ENCODE results near the gene TMC6. TPM values are rescaled to one million over a fixed set of nuclear protein-coding genes. Genes with fewer than 3 reads are reported as not detected.

Gene TMC6
- total and polyA plus RNA-seq, 2 of the 13 experiments (the other 11 are each of a cell fraction or from before 2014, with no cell fraction given), result 48.4 to 99.1 TPM

DNA sequence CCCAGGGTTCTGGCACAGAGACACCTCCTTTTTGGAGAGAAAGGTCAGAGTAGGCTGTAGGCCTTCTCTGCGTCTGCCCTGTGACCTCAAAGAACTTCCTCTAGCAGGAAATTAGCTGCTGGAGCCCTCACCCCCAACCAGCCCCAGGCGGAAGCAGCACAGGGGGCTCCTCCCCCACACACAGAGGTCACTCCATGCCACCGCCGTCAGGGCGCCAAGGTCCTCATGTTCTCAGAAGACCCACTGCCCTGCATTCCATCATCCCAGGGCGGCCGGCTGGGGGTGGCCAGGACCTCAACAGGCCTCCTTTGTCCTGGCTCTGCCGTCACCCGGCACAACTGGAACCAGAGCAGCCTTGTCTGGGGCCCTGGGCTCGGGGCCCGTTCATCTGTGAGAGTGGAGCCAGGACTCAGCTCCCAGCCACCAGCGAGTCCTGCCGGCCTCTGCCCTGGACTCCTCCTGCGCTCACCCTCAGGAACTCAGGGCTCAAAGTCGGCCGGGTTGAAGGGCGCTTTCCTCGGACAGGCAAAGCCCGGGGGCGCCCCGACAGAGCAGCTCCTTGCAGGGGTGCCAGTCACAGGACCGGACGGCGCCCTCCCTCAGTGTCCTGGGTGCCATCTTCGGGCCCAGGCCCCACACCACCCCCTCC lies 1.2 kb downstream of the TMC6 start (continued):
- TF ChIP-seq, protein P1, sequence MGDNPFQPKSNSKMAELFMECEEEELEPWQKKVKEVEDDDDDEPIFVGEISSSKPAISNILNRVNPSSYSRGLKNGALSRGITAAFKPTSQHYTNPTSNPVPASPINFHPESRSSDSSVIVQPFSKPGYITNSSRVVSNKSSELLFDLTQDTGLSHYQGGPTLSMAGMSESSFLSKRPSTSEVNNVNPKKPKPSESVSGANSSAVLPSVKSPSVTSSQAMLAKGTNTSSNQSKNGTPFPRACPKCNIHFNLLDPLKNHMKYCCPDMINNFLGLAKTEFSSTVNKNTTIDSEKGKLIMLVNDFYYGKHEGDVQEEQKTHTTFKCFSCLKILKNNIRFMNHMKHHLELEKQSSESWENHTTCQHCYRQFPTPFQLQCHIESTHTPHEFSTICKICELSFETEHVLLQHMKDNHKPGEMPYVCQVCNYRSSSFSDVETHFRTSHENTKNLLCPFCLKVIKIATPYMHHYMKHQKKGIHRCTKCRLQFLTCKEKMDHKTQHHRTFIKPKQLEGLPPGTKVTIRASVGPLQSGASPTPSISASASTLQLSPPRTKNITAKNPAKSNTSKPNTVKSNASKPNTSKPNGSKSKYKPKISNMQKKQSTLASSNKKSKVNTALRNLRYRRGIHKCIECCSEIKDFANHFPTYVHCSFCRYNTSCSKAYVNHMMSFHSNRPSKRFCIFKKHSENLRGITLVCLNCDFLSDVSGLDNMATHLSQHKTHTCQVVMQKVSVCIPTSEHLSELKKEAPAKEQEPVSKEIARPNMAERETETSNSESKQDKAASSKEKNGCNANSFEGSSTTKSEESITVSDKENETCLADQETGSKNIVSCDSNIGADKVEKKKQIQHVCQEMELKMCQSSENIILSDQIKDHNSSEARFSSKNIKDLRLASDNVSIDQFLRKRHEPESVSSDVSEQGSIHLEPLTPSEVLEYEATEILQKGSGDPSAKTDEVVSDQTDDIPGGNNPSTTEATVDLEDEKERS (CRISPR knock-in tag; IDR thresholded peaks at IDR 0.05), result peak; percentile 68; the same call in 1 of the 2 replicates
- TF ChIP-seq PCBP1 (IDR thresholded peaks at IDR 0.05; ENCODE audit: borderline replicate concordance, low read depth, low read length), result no peak; the same call in 1 of the 2 replicates
- TF ChIP-seq ZNF776 (CRISPR knock-in tag; IDR thresholded peaks at IDR 0.05), result no peak; the same call in 1 of the 2 replicates
- TF ChIP-seq REPIN1 (CRISPR knock-in tag; IDR thresholded peaks at IDR 0.05; ENCODE audit: borderline replicate concordance, low read depth), result peak; percentile 48; the same call in 1 of the 2 replicates
- TF ChIP-seq, protein P2, sequence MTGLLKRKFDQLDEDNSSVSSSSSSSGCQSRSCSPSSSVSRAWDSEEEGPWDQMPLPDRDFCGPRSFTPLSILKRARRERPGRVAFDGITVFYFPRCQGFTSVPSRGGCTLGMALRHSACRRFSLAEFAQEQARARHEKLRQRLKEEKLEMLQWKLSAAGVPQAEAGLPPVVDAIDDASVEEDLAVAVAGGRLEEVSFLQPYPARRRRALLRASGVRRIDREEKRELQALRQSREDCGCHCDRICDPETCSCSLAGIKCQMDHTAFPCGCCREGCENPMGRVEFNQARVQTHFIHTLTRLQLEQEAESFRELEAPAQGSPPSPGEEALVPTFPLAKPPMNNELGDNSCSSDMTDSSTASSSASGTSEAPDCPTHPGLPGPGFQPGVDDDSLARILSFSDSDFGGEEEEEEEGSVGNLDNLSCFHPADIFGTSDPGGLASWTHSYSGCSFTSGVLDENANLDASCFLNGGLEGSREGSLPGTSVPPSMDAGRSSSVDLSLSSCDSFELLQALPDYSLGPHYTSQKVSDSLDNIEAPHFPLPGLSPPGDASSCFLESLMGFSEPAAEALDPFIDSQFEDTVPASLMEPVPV (CRISPR knock-in tag; IDR thresholded peaks at IDR 0.05), result peak; percentile 62; the same call in 1 of the 2 replicates
- no peak for TF ChIP-seq ZNF235 (CRISPR knock-in tag; IDR thresholded peaks at IDR 0.05; ENCODE audit: borderline replicate concordance)
- TF ChIP-seq, protein P3, sequence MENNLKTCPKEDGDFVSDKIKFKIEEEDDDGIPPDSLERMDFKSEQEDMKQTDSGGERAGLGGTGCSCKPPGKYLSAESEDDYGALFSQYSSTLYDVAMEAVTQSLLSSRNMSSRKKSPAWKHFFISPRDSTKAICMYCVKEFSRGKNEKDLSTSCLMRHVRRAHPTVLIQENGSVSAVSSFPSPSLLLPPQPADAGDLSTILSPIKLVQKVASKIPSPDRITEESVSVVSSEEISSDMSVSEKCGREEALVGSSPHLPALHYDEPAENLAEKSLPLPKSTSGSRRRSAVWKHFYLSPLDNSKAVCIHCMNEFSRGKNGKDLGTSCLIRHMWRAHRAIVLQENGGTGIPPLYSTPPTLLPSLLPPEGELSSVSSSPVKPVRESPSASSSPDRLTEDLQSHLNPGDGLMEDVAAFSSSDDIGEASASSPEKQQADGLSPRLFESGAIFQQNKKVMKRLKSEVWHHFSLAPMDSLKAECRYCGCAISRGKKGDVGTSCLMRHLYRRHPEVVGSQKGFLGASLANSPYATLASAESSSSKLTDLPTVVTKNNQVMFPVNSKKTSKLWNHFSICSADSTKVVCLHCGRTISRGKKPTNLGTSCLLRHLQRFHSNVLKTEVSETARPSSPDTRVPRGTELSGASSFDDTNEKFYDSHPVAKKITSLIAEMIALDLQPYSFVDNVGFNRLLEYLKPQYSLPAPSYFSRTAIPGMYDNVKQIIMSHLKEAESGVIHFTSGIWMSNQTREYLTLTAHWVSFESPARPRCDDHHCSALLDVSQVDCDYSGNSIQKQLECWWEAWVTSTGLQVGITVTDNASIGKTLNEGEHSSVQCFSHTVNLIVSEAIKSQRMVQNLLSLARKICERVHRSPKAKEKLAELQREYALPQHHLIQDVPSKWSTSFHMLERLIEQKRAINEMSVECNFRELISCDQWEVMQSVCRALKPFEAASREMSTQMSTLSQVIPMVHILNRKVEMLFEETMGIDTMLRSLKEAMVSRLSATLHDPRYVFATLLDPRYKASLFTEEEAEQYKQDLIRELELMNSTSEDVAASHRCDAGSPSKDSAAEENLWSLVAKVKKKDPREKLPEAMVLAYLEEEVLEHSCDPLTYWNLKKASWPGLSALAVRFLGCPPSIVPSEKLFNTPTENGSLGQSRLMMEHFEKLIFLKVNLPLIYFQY (CRISPR knock-in tag; IDR thresholded peaks at IDR 0.05; ENCODE audit: borderline replicate concordance), result no peak
- peak; percentile 59; the same call in 1 of the 2 replicates for TF ChIP-seq ZZZ3 (CRISPR knock-in tag; IDR thresholded peaks at IDR 0.05; ENCODE audit: borderline replicate concordance)
- TF ChIP-seq ISL2 (CRISPR knock-in tag; IDR thresholded peaks at IDR 0.05), result peak; percentile 56; the same call in 1 of the 2 replicates
- TF ChIP-seq ZNF251 (CRISPR knock-in tag; IDR thresholded peaks at IDR 0.05), result no peak
- TF ChIP-seq, protein P4, sequence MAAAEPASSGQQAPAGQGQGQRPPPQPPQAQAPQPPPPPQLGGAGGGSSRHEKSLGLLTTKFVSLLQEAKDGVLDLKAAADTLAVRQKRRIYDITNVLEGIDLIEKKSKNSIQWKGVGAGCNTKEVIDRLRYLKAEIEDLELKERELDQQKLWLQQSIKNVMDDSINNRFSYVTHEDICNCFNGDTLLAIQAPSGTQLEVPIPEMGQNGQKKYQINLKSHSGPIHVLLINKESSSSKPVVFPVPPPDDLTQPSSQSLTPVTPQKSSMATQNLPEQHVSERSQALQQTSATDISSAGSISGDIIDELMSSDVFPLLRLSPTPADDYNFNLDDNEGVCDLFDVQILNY (CRISPR knock-in tag; conservative IDR thresholded peaks at IDR 0.05), result no peak
- no peak; the same call in 1 of the 2 replicates for TF ChIP-seq STAG1 (CRISPR knock-in tag; IDR thresholded peaks at IDR 0.05)
- TF ChIP-seq, protein P5, sequence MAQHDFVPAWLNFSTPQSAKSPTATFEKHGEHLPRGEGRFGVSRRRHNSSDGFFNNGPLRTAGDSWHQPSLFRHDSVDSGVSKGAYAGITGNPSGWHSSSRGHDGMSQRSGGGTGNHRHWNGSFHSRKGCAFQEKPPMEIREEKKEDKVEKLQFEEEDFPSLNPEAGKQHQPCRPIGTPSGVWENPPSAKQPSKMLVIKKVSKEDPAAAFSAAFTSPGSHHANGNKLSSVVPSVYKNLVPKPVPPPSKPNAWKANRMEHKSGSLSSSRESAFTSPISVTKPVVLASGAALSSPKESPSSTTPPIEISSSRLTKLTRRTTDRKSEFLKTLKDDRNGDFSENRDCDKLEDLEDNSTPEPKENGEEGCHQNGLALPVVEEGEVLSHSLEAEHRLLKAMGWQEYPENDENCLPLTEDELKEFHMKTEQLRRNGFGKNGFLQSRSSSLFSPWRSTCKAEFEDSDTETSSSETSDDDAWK (CRISPR knock-in tag; IDR thresholded peaks at IDR 0.05), result no peak
- TF ChIP-seq, protein P6, sequence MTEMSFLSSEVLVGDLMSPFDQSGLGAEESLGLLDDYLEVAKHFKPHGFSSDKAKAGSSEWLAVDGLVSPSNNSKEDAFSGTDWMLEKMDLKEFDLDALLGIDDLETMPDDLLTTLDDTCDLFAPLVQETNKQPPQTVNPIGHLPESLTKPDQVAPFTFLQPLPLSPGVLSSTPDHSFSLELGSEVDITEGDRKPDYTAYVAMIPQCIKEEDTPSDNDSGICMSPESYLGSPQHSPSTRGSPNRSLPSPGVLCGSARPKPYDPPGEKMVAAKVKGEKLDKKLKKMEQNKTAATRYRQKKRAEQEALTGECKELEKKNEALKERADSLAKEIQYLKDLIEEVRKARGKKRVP (CRISPR knock-in tag; IDR thresholded peaks at IDR 0.05), result no peak
- no peak for TF ChIP-seq SNAI1 (CRISPR knock-in tag; IDR thresholded peaks at IDR 0.05; ENCODE audit: borderline replicate concordance)
- no peak; the same call in 1 of the 2 replicates for TF ChIP-seq KDM2A (CRISPR knock-in tag; IDR thresholded peaks at IDR 0.05; ENCODE audit: borderline replicate concordance, low read depth)

Data from HepG2 (cell line).